ENCODE measurements around the gene ZBED2. TPM values are rescaled to one million over a fixed set of nuclear protein-coding genes. Genes with fewer than 3 reads are reported as not detected.

The ZBED2 gene
- total and polyA plus RNA-seq, 2 experiments from 2014 or later, result not detected

DNA sequence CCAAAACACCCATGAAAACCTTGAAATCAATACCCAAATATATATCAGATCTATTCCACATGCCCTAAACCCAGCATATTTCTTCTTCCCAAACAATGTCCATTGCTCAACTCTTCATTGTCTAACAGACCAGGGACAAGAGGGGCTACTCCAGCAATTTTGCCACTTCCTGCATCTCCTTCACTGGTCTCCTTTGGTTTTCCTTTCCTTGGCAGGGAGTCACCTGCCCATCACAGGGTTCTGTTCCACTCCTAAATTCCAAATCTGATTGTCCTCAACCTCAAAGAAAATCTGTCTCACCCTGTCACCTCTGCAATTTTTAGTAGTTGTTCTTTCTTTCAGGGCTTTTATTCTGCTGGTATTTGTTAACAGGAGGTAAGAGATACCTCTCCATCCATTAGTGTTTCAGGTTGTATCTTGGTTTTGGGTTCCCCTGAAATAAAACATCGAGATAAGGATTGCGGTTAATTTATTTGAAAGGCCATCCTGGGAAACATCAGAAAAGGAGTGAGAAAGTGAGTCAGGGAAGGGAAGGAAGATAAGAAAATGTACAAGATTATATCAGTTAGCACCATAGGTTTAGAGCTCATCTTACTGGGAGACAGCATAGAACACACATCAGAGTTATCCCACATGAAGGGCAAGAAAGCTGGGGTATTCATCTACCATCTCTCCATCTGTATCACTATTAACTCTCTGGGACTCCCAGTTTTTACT lies 13.6 kb downstream of the ZBED2 start (continued):
- TF ChIP-seq, protein P1, sequence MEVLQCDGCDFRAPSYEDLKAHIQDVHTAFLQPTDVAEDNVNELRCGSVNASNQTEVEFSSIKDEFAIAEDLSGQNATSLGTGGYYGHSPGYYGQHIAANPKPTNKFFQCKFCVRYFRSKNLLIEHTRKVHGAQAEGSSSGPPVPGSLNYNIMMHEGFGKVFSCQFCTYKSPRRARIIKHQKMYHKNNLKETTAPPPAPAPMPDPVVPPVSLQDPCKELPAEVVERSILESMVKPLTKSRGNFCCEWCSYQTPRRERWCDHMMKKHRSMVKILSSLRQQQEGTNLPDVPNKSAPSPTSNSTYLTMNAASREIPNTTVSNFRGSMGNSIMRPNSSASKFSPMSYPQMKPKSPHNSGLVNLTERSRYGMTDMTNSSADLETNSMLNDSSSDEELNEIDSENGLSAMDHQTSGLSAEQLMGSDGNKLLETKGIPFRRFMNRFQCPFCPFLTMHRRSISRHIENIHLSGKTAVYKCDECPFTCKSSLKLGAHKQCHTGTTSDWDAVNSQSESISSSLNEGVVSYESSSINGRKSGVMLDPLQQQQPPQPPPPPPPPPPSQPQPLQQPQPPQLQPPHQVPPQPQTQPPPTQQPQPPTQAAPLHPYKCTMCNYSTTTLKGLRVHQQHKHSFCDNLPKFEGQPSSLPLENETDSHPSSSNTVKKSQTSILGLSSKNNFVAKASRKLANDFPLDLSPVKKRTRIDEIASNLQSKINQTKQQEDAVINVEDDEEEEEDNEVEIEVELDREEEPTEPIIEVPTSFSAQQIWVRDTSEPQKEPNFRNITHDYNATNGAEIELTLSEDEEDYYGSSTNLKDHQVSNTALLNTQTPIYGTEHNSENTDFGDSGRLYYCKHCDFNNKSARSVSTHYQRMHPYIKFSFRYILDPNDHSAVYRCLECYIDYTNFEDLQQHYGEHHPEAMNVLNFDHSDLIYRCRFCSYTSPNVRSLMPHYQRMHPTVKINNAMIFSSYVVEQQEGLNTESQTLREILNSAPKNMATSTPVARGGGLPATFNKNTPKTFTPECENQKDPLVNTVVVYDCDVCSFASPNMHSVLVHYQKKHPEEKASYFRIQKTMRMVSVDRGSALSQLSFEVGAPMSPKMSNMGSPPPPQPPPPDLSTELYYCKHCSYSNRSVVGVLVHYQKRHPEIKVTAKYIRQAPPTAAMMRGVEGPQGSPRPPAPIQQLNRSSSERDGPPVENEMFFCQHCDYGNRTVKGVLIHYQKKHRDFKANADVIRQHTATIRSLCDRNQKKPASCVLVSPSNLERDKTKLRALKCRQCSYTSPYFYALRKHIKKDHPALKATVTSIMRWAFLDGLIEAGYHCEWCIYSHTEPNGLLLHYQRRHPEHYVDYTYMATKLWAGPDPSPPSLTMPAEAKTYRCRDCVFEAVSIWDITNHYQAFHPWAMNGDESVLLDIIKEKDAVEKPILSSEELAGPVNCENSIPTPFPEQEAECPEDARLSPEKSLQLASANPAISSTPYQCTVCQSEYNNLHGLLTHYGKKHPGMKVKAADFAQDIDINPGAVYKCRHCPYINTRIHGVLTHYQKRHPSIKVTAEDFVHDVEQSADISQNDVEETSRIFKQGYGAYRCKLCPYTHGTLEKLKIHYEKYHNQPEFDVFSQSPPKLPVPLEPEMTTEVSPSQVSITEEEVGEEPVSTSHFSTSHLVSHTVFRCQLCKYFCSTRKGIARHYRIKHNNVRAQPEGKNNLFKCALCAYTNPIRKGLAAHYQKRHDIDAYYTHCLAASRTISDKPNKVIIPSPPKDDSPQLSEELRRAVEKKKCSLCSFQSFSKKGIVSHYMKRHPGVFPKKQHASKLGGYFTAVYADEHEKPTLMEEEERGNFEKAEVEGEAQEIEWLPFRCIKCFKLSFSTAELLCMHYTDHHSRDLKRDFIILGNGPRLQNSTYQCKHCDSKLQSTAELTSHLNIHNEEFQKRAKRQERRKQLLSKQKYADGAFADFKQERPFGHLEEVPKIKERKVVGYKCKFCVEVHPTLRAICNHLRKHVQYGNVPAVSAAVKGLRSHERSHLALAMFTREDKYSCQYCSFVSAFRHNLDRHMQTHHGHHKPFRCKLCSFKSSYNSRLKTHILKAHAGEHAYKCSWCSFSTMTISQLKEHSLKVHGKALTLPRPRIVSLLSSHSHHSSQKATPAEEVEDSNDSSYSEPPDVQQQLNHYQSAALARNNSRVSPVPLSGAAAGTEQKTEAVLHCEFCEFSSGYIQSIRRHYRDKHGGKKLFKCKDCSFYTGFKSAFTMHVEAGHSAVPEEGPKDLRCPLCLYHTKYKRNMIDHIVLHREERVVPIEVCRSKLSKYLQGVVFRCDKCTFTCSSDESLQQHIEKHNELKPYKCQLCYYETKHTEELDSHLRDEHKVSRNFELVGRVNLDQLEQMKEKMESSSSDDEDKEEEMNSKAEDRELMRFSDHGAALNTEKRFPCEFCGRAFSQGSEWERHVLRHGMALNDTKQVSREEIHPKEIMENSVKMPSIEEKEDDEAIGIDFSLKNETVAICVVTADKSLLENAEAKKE (CRISPR knock-in tag; IDR thresholded peaks at IDR 0.05), result no peak
- TF ChIP-seq, protein P2, sequence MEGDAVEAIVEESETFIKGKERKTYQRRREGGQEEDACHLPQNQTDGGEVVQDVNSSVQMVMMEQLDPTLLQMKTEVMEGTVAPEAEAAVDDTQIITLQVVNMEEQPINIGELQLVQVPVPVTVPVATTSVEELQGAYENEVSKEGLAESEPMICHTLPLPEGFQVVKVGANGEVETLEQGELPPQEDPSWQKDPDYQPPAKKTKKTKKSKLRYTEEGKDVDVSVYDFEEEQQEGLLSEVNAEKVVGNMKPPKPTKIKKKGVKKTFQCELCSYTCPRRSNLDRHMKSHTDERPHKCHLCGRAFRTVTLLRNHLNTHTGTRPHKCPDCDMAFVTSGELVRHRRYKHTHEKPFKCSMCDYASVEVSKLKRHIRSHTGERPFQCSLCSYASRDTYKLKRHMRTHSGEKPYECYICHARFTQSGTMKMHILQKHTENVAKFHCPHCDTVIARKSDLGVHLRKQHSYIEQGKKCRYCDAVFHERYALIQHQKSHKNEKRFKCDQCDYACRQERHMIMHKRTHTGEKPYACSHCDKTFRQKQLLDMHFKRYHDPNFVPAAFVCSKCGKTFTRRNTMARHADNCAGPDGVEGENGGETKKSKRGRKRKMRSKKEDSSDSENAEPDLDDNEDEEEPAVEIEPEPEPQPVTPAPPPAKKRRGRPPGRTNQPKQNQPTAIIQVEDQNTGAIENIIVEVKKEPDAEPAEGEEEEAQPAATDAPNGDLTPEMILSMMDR (conservative IDR thresholded peaks at IDR 0.05; ENCODE audit: low read depth in 2 of 2), result no peak
- TF ChIP-seq ZNF114 (CRISPR knock-in tag; IDR thresholded peaks at IDR 0.05) (no peak), STAT1 (IDR thresholded peaks at IDR 0.05; ENCODE audit: unreplicated experiment) (no peak), ZNF331 (CRISPR knock-in tag; IDR thresholded peaks at IDR 0.05; ENCODE audit: low read depth) (no peak), CREB1 (CRISPR knock-in tag; IDR thresholded peaks at IDR 0.05; ENCODE audit: low read depth) (no peak)
- TF ChIP-seq, protein P3, sequence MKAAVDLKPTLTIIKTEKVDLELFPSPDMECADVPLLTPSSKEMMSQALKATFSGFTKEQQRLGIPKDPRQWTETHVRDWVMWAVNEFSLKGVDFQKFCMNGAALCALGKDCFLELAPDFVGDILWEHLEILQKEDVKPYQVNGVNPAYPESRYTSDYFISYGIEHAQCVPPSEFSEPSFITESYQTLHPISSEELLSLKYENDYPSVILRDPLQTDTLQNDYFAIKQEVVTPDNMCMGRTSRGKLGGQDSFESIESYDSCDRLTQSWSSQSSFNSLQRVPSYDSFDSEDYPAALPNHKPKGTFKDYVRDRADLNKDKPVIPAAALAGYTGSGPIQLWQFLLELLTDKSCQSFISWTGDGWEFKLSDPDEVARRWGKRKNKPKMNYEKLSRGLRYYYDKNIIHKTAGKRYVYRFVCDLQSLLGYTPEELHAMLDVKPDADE (IDR thresholded peaks at IDR 0.05), result no peak

Measured in GM23338 (cell line).